BLaER1 (cell line): Measurements from ENCODE around the gene CRBN.

Experiments used
- H3K27ac ChIP-seq: shearing (Covaris generic); formaldehyde crosslinking; 2 replicates; pipeline ENCODE4 v1.8.1; 2022
- H3K27me3 ChIP-seq: shearing (Covaris generic); formaldehyde crosslinking; 2 replicates; pipeline ENCODE4 v1.8.1; 2022
- H3K36me3 ChIP-seq: shearing (Covaris generic); formaldehyde crosslinking; 2 replicates; pipeline ENCODE4 v1.8.1; 2022
- H3K4me1 ChIP-seq: shearing (Covaris generic); formaldehyde crosslinking; 2 replicates; pipeline ENCODE4 v1.8.1; 2022
- H3K4me2 ChIP-seq: shearing (Covaris generic); formaldehyde crosslinking; 2 replicates; pipeline ENCODE4 v1.8.1; 2022
- H3K4me3 ChIP-seq: shearing (Covaris generic); formaldehyde crosslinking; 2 replicates; pipeline ENCODE4 v1.8.1; 2022
- H3K9ac ChIP-seq: shearing (Covaris generic); formaldehyde crosslinking; 2 replicates; pipeline ENCODE4 v1.8.1; 2022
- H3K9me3 ChIP-seq: shearing (Covaris generic); formaldehyde crosslinking; 2 replicates; pipeline ENCODE4 v1.8.1; 2022
- H4K20me1 ChIP-seq: shearing (Covaris generic); formaldehyde crosslinking; 2 replicates; pipeline ENCODE4 v1.8.1; 2022
- Cebpa-rat ChIP-seq: shearing (Covaris generic); IDR thresholded peaks from 2 replicates; pipeline ENCODE4 v1.8.1; 2022

CRBN gene

DNA sequence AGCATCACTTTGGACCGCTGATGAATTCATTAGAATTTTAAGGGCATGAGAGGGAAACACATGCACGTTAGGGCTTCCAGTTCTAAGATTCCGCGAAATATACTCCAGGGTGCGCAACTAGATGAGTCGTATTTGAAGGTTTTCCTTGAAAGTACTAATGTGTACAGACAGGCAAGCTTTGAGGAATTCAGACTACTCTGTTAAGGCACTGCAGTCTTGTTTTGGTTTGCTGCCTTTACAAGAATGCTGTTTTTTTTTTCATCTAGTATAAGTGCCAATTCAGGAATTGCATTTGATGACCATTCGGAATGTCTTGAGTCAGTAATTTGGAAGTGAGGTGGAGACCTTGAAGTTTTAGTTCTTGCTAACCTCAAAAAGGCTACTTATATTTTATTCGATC, 33.7 kb downstream of the CRBN start:
- TF ChIP-seq Cebpa-rat = no peak
- H3K36me3 ChIP-seq = peaks cover 91% of the 10 kb centered on the region
- H3K4me1 ChIP-seq = no peaks in the 10 kb centered on the region
- H3K4me3 ChIP-seq = no peak overlapping the region
- H3K9me3 ChIP-seq = no peaks in the 10 kb centered on the region
- peaks cover 28% of the 10 kb centered on the region for H4K20me1 ChIP-seq
- H3K27ac ChIP-seq = no peak overlapping the region
- no peak overlapping the region for H3K9ac ChIP-seq
- H3K27me3 ChIP-seq = no peaks in the 10 kb centered on the region
- H3K4me2 ChIP-seq = no peak overlapping the region

GRCh38 chr3:3141939-3142338, 37.6 kb downstream of the CRBN start:
- H3K9ac ChIP-seq = no peak overlapping the region
- H4K20me1 ChIP-seq = peaks cover 36% of the 10 kb centered on the region
- H3K9me3 ChIP-seq = no peaks in the 10 kb centered on the region
- no peak for TF ChIP-seq Cebpa-rat
- no peak overlapping the region for H3K27ac ChIP-seq
- H3K4me3 ChIP-seq = no peak overlapping the region
- no peaks in the 10 kb centered on the region for H3K4me1 ChIP-seq
- H3K4me2 ChIP-seq = no peak overlapping the region
- H3K27me3 ChIP-seq = no peaks in the 10 kb centered on the region
- H3K36me3 ChIP-seq = peaks cover 96% of the 10 kb centered on the region

DNA sequence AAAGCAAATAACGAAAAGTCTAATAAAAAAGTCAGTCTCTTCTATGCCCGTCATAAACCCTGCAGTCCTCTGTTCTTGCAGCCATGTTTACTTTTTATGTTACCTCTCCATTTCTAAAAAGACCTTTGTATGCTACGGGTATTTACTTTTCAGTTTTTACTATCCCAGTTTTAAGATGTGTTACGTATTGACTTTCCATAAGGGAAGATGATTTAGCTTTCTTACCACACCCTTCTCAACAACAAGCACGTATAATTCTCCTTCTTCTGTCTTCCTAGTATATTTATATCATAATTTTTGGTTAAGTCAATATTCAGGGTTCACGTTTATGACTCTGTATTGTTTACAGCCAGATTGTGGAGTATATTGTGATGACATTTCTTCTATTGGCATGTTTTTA, 42.0 kb downstream of the CRBN start:
- Histone ChIP-seq H3K27me3 (no peaks in the 10 kb centered on the region), H3K4me3 (no peak overlapping the region), H4K20me1 (peaks cover 79% of the 10 kb centered on the region), H3K9ac (no peak overlapping the region), H3K4me2 (no peak overlapping the region), H3K27ac (no peak overlapping the region), H3K36me3 (peaks cover 97% of the 10 kb centered on the region), H3K4me1 (no peaks in the 10 kb centered on the region), H3K9me3 (no peaks in the 10 kb centered on the region)
- TF ChIP-seq Cebpa-rat = no peak

DNA sequence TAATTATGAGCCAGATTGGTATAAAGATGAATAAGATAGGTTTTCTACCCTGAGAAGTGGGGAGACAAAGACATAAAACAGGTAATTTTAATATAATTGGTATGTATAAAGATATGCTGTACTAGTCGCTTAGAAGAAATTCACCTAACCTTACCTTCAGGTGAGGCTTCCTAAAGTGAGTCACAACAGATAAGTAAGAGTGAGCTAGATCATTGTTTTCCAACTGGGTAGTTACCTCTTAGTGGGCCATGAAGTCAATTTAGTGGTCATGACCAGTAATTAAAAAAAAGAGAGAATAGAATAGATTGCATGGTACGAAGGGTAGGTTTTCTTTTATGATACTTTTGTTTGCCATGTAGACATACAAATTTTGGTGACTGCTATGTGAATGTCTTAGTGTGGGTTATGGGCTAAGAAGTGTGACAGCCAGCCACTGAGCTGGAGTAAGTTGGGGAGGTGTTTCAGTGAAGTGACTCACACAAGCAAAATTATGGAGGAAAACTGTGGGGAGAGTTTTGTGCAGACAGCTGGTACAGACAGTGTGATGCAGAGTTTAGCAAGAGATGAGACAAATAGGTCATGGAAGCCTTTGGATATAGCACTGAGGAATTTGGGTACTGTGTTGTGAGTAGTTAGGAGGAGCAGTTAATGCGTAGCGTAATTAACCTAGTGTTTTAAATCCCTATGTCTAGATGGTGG, 44.6 kb downstream of the CRBN start:
- H3K27me3 ChIP-seq = no peaks in the 10 kb centered on the region
- no peak overlapping the region for H3K9ac ChIP-seq
- H3K9me3 ChIP-seq = peaks cover 10% of the 10 kb centered on the region
- TF ChIP-seq Cebpa-rat = no peak
- peaks cover 73% of the 10 kb centered on the region for H4K20me1 ChIP-seq
- peaks cover 86% of the 10 kb centered on the region for H3K36me3 ChIP-seq
- H3K4me3 ChIP-seq = no peak overlapping the region
- no peak overlapping the region for H3K27ac ChIP-seq
- no peaks in the 10 kb centered on the region for H3K4me1 ChIP-seq
- no peak overlapping the region for H3K4me2 ChIP-seq

DNA sequence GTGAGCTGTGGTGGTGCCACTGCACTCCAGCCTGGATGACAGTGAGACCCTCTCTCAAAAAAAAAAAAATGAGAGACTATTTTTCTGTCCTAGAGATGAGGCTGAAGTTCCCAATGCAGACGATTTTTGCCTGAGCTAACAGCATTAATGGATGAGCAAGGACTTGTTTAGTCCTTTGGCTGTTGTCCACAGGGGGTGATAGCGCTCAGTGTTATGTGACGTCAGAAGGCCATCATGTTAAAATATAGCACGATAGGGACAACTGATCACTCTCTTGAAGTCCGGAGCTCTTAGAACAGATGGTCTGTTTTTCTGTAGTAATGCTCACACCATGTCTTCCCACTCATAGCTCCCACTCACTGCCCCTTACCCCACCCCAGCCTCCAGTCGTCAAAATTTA, 46.0 kb downstream of the CRBN start:
- H3K4me3 ChIP-seq = no peak overlapping the region
- no peaks in the 10 kb centered on the region for H3K27me3 ChIP-seq
- TF ChIP-seq Cebpa-rat = no peak
- H3K4me2 ChIP-seq = no peak overlapping the region
- H3K9ac ChIP-seq = no peak overlapping the region
- peaks cover 59% of the 10 kb centered on the region for H4K20me1 ChIP-seq
- no peak overlapping the region for H3K27ac ChIP-seq
- H3K9me3 ChIP-seq = peaks cover 10% of the 10 kb centered on the region
- H3K36me3 ChIP-seq = peaks cover 86% of the 10 kb centered on the region
- peaks cover 9% of the 10 kb centered on the region for H3K4me1 ChIP-seq

DNA sequence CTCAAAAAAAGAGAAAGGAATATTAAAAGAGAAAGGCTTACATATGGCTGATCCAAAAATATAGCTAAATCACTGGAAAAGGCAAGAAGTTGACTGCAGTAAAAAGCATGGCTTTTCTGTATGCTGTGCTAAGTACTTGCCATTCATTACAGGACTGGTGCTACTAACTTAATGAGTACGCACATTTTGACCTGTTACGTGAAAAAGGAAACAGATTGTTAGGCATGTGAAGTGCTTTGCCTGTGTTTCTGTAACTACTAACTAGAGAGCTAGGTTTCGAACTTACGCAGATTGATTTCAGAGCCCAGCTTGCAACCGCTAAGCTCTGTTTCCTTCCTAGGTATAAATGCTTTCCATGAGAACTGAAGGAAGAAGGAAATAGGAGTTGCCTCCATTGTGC, 49.9 kb downstream of the CRBN start:
- Histone ChIP-seq H3K27me3 (no peaks in the 10 kb centered on the region), H3K4me3 (no peak overlapping the region), H3K36me3 (peaks cover 52% of the 10 kb centered on the region), H3K9me3 (peaks cover 10% of the 10 kb centered on the region), H4K20me1 (peaks cover 20% of the 10 kb centered on the region), H3K4me1 (peaks cover 29% of the 10 kb centered on the region), H3K9ac (no peak overlapping the region), H3K27ac (no peak overlapping the region), H3K4me2 (no peak overlapping the region)
- TF ChIP-seq Cebpa-rat = no peak

DNA sequence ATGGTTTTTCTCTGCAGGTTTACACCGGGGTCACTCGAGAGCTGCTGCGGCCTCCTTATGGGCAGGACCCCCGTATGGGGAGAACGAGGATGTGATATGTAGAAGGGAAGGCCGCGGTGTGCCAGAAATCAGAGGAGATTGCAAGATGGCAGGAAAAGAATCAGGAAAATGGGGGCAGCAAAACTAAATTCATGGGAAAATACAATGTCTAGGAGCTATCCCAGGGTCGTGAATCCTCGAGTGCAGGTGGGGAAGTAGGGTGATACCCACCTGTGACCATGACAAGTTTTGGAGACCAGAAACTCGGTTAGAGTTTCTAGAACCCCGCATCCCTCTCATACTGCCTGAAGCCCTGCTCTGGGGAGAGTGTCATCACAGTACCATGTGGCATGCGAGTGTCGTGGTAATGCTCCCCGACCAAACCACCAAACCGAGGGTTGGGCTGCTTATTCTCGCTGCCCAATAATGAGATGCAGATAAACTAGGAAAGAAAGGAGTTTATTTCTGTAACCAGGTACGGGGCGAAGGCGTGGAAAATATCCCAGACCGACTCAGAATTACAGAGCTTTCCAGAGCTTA, 52.0 kb downstream of the CRBN start:
- H3K36me3 ChIP-seq = peaks cover 34% of the 10 kb centered on the region
- peaks cover 10% of the 10 kb centered on the region for H3K9me3 ChIP-seq
- H3K4me1 ChIP-seq = peaks cover 29% of the 10 kb centered on the region
- no peak for TF ChIP-seq Cebpa-rat
- H4K20me1 ChIP-seq = no peaks in the 10 kb centered on the region
- H3K27me3 ChIP-seq = no peaks in the 10 kb centered on the region
- peak overlapping the region; percentile 98 for H3K27ac ChIP-seq
- H3K4me2 ChIP-seq = peak overlapping the region; percentile 91
- H3K4me3 ChIP-seq = peak overlapping the region; percentile 93
- peak overlapping the region; percentile 98 for H3K9ac ChIP-seq

DNA sequence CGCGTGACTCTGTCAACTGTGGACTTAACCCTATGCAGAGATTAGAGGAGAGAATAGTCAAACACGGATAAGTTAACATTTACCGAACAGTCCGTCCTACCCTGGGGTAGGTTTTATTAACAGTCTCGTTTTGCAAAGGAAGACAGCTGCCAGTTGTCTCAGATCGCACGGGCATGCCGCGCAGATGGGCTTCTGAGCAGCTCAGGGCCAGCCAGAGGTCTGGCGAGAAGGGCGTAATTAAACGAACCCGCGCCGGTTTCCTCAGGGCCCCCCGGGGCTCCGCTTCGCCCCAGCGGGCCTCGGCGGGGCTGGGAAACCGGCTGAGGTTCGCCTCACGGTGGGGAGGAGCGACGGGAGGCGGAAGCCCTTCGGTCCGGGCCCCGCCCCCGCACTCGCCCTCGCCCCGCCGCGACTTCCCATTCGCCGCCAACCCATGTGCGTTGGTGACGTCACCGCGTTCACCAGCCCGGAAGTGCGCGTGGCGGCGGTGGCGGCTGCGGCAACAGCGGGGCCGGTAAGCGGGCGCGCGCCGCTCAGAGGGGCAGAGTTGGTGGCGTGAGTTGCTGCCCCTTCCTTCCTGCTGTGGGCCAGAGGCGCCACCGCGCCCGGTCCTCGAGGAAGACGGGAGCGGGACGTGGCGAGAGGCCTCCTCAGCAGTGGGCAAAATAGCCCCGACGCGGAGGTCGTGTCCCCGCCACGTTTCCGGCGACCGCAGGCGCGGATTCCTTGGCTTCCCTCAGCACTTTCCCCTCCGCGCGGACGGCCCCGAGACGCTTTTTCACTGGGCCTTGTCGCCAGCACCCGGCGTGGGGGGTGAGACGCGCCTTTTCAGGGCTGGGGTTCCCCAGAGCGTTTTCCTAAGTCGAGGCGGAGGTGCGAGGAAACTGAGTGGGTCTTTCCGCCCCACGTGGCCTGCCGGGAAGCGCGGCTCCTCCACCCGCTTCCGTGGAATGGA, 52.7 kb downstream of the CRBN start, which contains the start of gene TRNT1:
Gene TRNT1 (plus strand): TSS at position 464 of the 955 bp plus-strand sequence. CDS start 2,101 bp downstream, outside the sequence.
- Histone ChIP-seq H4K20me1 (no peaks in the 10 kb centered on the region), H3K36me3 (peaks cover 34% of the 10 kb centered on the region), H3K27me3 (no peaks in the 10 kb centered on the region), H3K9me3 (peaks cover 10% of the 10 kb centered on the region), H3K9ac (peak within 1 kb of the TSS; percentile 98), H3K4me3 (peak within 1 kb of the TSS; percentile 93), H3K27ac (peak within 1 kb of the TSS; percentile 98), H3K4me2 (peak within 1 kb of the TSS; percentile 91), H3K4me1 (peaks cover 29% of the 10 kb centered on the region)
- no peak for TF ChIP-seq Cebpa-rat

- peak overlapping the region; percentile 98 for H3K9ac ChIP-seq
- no peak for TF ChIP-seq Cebpa-rat
- peak overlapping the region; percentile 91 for H3K4me2 ChIP-seq
- peaks cover 29% of the 10 kb centered on the region for H3K4me1 ChIP-seq
- H3K4me3 ChIP-seq = peak overlapping the region; percentile 93
- no peaks in the 10 kb centered on the region for H3K27me3 ChIP-seq
- peak overlapping the region; percentile 98 for H3K27ac ChIP-seq
- peaks cover 5% of the 10 kb centered on the region for H3K9me3 ChIP-seq
- peaks cover 30% of the 10 kb centered on the region for H3K36me3 ChIP-seq
- H4K20me1 ChIP-seq = no peaks in the 10 kb centered on the region
Observed at GRCh38 chr3:3125977-3126376, 53.5 kb downstream of the CRBN start.
